Naive thymus-derived CD4-positive, alpha-beta T cell (primary cell): Measurements from ENCODE around the gene CACUL1. TPM values are rescaled to one million over a fixed set of nuclear protein-coding genes. Genes with fewer than 3 reads are reported as not detected.
A peak's percentile ranks its signal among the peaks of the same experiment; 100 is the strongest.

Source experiments
- ATAC-seq: fragments of 150-1000 bp; cut with Tn5 transposase; 2 replicates; pipeline ENCODE4 v1.10.0; 2021; ENCODE audit warnings: mild to moderate bottlenecking, moderate library complexity
- CTCF ChIA-PET: fragments of 350-600 bp; sonication (Branson Sonifier 250); formaldehyde crosslinking; loops from one replicate; lab custom pipeline; 2021; ENCODE audit warnings: antibody characterized with exemption; lab: Charles Lee
- POLR2A ChIA-PET: fragments of 350-600 bp; sonication (Branson Sonifier 250); formaldehyde crosslinking; loops from one replicate; lab custom pipeline; 2021; ENCODE audit warnings: antibody characterized with exemption, inconsistent platforms; lab: Charles Lee
- DNase-seq, 9 donors: peaks; one replicate each; pipeline versions ENCODE4 v3.0.0 to v3.0.0-alpha.2; 2020 to 2022; ENCODE audit warnings: mixed read lengths in 1 of 9
- H3K27ac ChIP-seq: one replicate; pipeline ENCODE4 v1.7.0; 2013; ENCODE audit warnings: mild to moderate bottlenecking, low read depth, low read length, moderate library complexity
- H3K27me3 ChIP-seq, 2 donors: one replicate each; pipeline ENCODE4 v1.7.0; 2013; ENCODE audit warnings: low read length in 2 of 2, mild to moderate bottlenecking in 2 of 2, moderate library complexity in 2 of 2; ENCODE audit not compliant: control insufficient read depth in 2 of 2, insufficient read depth in 2 of 2
- H3K36me3 ChIP-seq, 3 experiments: 1 replicate in 2 of 3; 2 replicates in 1 of 3; pipeline ENCODE4 v1.7.0; 2013; ENCODE audit warnings: low read length in 3 of 3, mild to moderate bottlenecking in 3 of 3, moderate library complexity in 1 of 3; ENCODE audit not compliant: insufficient read depth in 3 of 3, control insufficient read depth in 2 of 3
- H3K4me1 ChIP-seq, 2 donors: one replicate each; pipeline ENCODE4 v1.7.0; 2013; ENCODE audit warnings: low read length in 2 of 2, mild to moderate bottlenecking in 2 of 2, moderate library complexity in 1 of 2; ENCODE audit not compliant: control insufficient read depth in 2 of 2, insufficient read depth in 2 of 2
- H3K4me3 ChIP-seq: 2 replicates; pipeline ENCODE4 v1.7.0; 2013; ENCODE audit warnings: mild to moderate bottlenecking, low read length
- H3K9me3 ChIP-seq, 3 experiments: 1 replicate in 2 of 3; 2 replicates in 1 of 3; pipeline ENCODE4 v1.7.0; 2013; ENCODE audit warnings: low read length in 3 of 3; ENCODE audit not compliant: control insufficient read depth in 2 of 3
- H3K27ac Mint-ChIP-seq, 9 donors: one replicate each; pipeline ENCODE4 v1.8.0; 2020 to 2022; ENCODE audit warnings: mixed read lengths in 9 of 9, mild to moderate bottlenecking in 8 of 9, moderate library complexity in 5 of 9, inconsistent platforms in 2 of 9
- H3K27me3 Mint-ChIP-seq, 5 donors: one replicate each; pipeline ENCODE4 v1.8.0; 2021 to 2022; ENCODE audit warnings: mixed read lengths in 5 of 5, mild to moderate bottlenecking in 1 of 5
- H3K36me3 Mint-ChIP-seq, 5 donors: one replicate each; pipeline ENCODE4 v1.8.0; 2020 to 2022; ENCODE audit warnings: mixed read lengths in 5 of 5, mild to moderate bottlenecking in 3 of 5, inconsistent platforms in 1 of 5
- H3K4me1 Mint-ChIP-seq, 7 donors: one replicate each; pipeline ENCODE4 v1.8.0; 2020 to 2022; ENCODE audit warnings: mixed read lengths in 7 of 7, mild to moderate bottlenecking in 3 of 7, inconsistent platforms in 1 of 7
- H3K4me3 Mint-ChIP-seq, 10 donors: one replicate each; pipeline ENCODE4 v1.8.0; 2020 to 2022; ENCODE audit warnings: mild to moderate bottlenecking in 10 of 10, mixed read lengths in 10 of 10, moderate library complexity in 6 of 10, inconsistent platforms in 2 of 10
- H3K9me3 Mint-ChIP-seq, 11 donors: one replicate each; pipeline ENCODE4 v1.8.0; 2020 to 2022; ENCODE audit warnings: mixed read lengths in 11 of 11, mild to moderate bottlenecking in 4 of 11, inconsistent platforms in 1 of 11, moderate library complexity in 1 of 11
- intact Hi-C, 2 donors: fragments of 100-400 bp; cut with micrococcal nuclease; formaldehyde crosslinking; loops; one replicate each; pipeline ENCODE4 v1.15.1; 2023
- polyA plus RNA-seq, 2 donors: library from polyadenylated mRNA; unstranded; fragments of 300-500 nt; fragmentation: Illumina TruSeq; gene quantifications; one replicate each; pipeline ENCODE4 v1.2.3, GENCODE V29; 2021
- total RNA-seq, 6 experiments: library from RNA in 5 of 6; stranded (reverse) in 5 of 6; gene quantifications; 1 replicate in 5 of 6; 2 replicates in 1 of 6; pipeline ENCODE4 v1.2.3 and lab custom pipeline; 2021 to 2026

CACUL1 gene
- total and polyA plus RNA-seq, 7 experiments from 2014 or later: 20.0 to 66.6 (median 32.4) TPM

DNA sequence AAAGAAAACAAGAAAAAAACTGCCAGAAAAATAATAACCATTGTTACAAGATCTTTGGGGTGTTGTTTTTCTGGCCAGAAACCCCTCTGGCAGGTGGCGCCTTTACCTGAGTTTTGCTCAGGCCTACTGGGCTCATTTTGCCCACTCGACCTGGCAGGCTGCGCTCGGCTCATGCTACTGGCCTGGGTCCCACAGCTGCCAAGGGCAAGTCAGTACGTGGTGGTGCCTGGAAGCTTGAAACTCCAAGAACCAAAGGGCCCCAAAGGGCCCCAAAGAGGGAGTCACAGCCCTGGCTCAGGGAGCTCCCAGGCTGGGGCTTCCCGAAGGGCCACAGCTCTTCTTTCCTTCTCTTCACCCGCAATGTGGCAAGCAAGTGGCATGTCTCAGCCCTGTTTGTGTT is 42.7 kb downstream of the CACUL1 start:
- CTCF ChIA-PET: interaction anchor here (0.6 to 2.9 kb wide), 6 partner anchors 11 to 143 kb away, joined by 3 to 11 read pairs (median 4); no protein-coding TSS in a partner anchor
- no peaks in the 10 kb centered on the region for H3K9me3 Mint-ChIP-seq
- H3K27me3 Mint-ChIP-seq: no peaks in the 10 kb centered on the region
- H3K36me3 Mint-ChIP-seq: peaks cover 0 to 18% (median 8%) of the 10 kb centered on the region in 5 donors
- Histone ChIP-seq H3K27me3 (no peaks in the 10 kb centered on the region), H3K4me1 (no peaks in the 10 kb centered on the region), H3K36me3 (no peaks in the 10 kb centered on the region), H3K27ac (no peak overlapping the region), H3K4me3 (no peak overlapping the region), H3K9me3 (no peaks in the 10 kb centered on the region)
- no peak overlapping the region for H3K27ac Mint-ChIP-seq
- intact Hi-C loops: loop anchor here in 1 of 2 donors (5.0 kb wide), 1 partner anchor 35 kb away; no protein-coding TSS in a partner anchor
- POLR2A ChIA-PET: interaction anchor here (1.6 kb wide), 1 partner anchor 73 kb away, joined by 3 read pairs; no protein-coding TSS in a partner anchor
- H3K4me1 Mint-ChIP-seq: peaks cover 8 to 21% (median 17%) of the 10 kb centered on the region in 7 donors
- DNase-seq (no peak), ATAC-seq (no peak)
- no peak overlapping the region for H3K4me3 Mint-ChIP-seq

DNA sequence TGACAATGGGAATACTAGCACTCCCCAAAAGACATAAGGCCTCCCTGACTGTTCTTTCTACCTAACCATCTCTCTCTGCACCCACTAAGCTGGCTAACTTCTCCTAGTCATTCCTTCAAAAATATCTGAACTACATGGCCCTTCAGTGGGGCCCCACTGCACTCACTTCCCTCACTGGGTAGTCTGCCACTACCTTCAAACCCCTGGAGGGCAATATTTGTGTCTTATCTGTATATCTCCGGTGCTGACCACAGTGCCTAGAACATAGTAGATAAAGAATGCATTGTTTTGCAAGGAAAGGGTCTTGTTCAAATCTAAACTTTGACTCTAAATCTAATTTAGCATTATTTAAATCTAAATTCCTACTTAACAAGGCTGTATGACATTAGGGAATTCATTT is 44.3 kb downstream of the CACUL1 start:
- CTCF ChIA-PET: interaction anchor here (1.5 to 2.9 kb wide), 2 partner anchors 11 to 141 kb away, joined by 3 to 11 read pairs; no protein-coding TSS in a partner anchor

DNA sequence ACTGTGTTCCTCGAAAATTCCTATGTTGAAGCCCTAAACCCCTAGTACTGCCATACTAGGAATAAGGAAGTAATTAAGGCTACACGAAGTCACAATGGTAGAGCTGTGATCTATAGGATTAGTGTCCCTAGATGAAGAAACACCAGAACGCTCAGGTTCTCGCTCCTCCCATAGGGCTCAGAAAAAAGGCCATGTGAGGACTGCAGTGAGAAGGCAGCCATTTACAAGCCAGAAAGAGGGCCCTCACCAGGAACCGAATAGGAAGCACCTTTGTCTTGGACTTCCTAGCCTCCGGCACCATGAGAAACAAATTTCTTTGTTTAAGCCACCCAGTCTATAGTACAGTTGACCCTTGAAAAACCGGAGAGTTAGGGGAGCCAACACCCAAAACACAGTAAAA is 46.2 kb downstream of the CACUL1 start:
- H3K9me3 ChIP-seq: no peaks in the 10 kb centered on the region
- no peak overlapping the region for H3K4me3 ChIP-seq
- Mint-ChIP-seq H3K4me3 (no peak overlapping the region), H3K36me3 (peaks cover 5 to 40% (median 22%) of the 10 kb centered on the region in 5 donors), H3K9me3 (no peaks in the 10 kb centered on the region), H3K4me1 (peaks cover 0 to 48% (median 31%) of the 10 kb centered on the region in 7 donors), H3K27ac (no peak overlapping the region), H3K27me3 (no peaks in the 10 kb centered on the region)
- no peaks in the 10 kb centered on the region for H3K36me3 ChIP-seq
- intact Hi-C loops: no loop called here
- DNase-seq (no peak), ATAC-seq (no peak)
- no peak overlapping the region for H3K27ac ChIP-seq
- CTCF ChIA-PET: no interaction called here
- POLR2A ChIA-PET: interaction anchor here (3.0 kb wide), 1 partner anchor 9 kb away, joined by 14 read pairs; no protein-coding TSS in a partner anchor
- H3K27me3 ChIP-seq: no peaks in the 10 kb centered on the region
- H3K4me1 ChIP-seq: no peaks in the 10 kb centered on the region

More for the DNA sequence above, 44.3 kb downstream of the CACUL1 start:
- ATAC-seq: no peak
- no peaks in the 10 kb centered on the region for H3K4me1 ChIP-seq
- no peak for DNase-seq
- H3K27me3 ChIP-seq: no peaks in the 10 kb centered on the region
- Mint-ChIP-seq H3K4me1 (peaks cover 6 to 35% (median 24%) of the 10 kb centered on the region in 7 donors), H3K4me3 (no peak overlapping the region), H3K9me3 (no peaks in the 10 kb centered on the region), H3K27me3 (no peaks in the 10 kb centered on the region), H3K27ac (peak overlapping the region in 2 of 9 donors; percentile 6 to 54), H3K36me3 (peaks cover 5 to 29% (median 15%) of the 10 kb centered on the region in 5 donors)
- H3K9me3 ChIP-seq: no peaks in the 10 kb centered on the region
- H3K27ac ChIP-seq: no peak overlapping the region
- no peak overlapping the region for H3K4me3 ChIP-seq
- POLR2A ChIA-PET: interaction anchor here (1.6 to 3.0 kb wide), 2 partner anchors 11 to 71 kb away, joined by 3 to 14 read pairs; no protein-coding TSS in a partner anchor
- H3K36me3 ChIP-seq: no peaks in the 10 kb centered on the region
- intact Hi-C loops: loop anchor here in 1 of 2 donors (5.0 kb wide), 1 partner anchor 33 kb away; no protein-coding TSS in a partner anchor

DNA sequence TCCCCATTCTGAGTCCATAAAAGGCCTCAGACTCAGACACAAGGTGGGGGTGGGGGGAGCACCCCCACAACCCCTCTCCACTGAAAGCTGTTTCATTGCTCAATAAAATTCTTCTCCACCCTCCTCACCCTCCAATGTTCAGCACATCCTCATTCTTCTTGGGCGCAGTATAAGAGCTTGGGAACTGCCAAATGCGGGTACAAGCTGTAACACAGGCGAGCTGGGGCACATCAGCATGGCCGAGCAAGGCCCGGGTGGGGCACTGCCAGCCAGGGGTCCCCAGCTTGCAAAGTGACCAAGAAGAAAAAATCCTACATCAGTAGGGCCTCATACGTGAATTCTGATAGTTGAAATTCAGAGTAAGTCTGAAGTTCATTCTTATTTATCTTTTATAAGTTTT is 50.1 kb downstream of the CACUL1 start:
- H3K27ac Mint-ChIP-seq: peak overlapping the region in 3 of 9 donors; percentile 36 to 73 (median 63)
- intact Hi-C loops: no loop called here
- POLR2A ChIA-PET: interaction anchor here (0.7 to 0.8 kb wide), 2 partner anchors 44 to 57 kb away, joined by 4 read pairs; no protein-coding TSS in a partner anchor
- peaks cover 0 to 19% of the 10 kb centered on the region in 2 donors for H3K4me1 ChIP-seq
- peaks cover 7 to 48% (median 34%) of the 10 kb centered on the region in 5 donors for H3K36me3 Mint-ChIP-seq
- peaks cover 11 to 64% (median 47%) of the 10 kb centered on the region in 7 donors for H3K4me1 Mint-ChIP-seq
- DNase-seq (no peak), ATAC-seq (no peak)
- H3K9me3 ChIP-seq: no peaks in the 10 kb centered on the region
- H3K36me3 ChIP-seq: no peaks in the 10 kb centered on the region
- no peak overlapping the region for H3K27ac ChIP-seq
- H3K4me3 ChIP-seq: no peak overlapping the region
- no peaks in the 10 kb centered on the region for H3K9me3 Mint-ChIP-seq
- no peak overlapping the region for H3K4me3 Mint-ChIP-seq
- H3K27me3 ChIP-seq: no peaks in the 10 kb centered on the region
- no peaks in the 10 kb centered on the region for H3K27me3 Mint-ChIP-seq
- CTCF ChIA-PET: interaction anchor here (1.2 kb wide), 1 partner anchor 17 kb away, joined by 3 read pairs; no protein-coding TSS in a partner anchor

DNA sequence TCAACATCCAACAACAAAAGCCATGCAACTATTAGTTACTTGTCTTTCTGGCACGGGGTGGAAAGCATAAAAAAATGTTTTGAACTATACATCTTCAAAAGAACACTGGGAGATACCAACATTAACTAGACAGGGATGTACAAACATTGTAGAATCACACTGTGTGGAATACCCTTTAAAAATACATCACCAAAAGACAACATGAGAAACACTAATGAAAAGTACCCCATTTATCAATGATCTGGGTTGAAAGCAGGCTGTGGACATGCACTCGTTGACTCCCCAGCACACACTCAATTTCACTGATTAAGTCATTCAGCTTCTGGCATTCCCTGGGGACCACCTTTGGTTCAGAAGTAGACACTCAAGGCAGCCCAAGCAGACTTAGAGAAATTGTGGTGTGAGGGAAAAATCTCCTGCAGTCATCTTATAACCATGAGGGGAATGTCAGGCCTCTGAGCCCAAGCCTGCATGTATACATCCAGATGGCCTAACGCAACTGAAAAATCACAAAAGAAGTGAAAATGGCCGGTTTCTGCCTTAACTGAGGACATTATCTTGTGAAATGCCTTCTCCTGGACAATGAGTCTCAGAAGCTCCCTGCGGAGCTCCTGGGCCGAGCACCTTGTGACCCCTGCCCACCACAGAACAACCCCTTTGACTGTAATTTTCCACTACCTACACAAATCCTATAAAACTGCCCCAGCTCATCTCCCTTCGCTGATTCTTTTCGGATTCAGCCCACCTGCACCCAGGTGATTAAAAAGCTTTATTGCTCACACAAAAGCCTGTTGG is 53.0 kb downstream of the CACUL1 start:
- POLR2A ChIA-PET: interaction anchor here (0.6 to 0.7 kb wide), 2 partner anchors 27 to 38 kb away, joined by 3 read pairs; no protein-coding TSS in a partner anchor
- intact Hi-C loops: no loop called here
- Histone ChIP-seq H3K36me3 (no peaks in the 10 kb centered on the region), H3K9me3 (no peaks in the 10 kb centered on the region), H3K4me3 (no peak overlapping the region), H3K27me3 (no peaks in the 10 kb centered on the region), H3K4me1 (peaks cover 15 to 40% of the 10 kb centered on the region in 2 donors), H3K27ac (no peak overlapping the region)
- H3K27me3 Mint-ChIP-seq: no peaks in the 10 kb centered on the region
- H3K36me3 Mint-ChIP-seq: peaks cover 6 to 38% (median 26%) of the 10 kb centered on the region in 5 donors
- H3K27ac Mint-ChIP-seq: peak overlapping the region in 8 of 9 donors; percentile 80 to 94 (median 86)
- H3K4me3 Mint-ChIP-seq: peak overlapping the region in 5 of 10 donors; percentile 11 to 89 (median 53)
- H3K4me1 Mint-ChIP-seq: peaks cover 19 to 85% (median 66%) of the 10 kb centered on the region in 7 donors
- H3K9me3 Mint-ChIP-seq: no peaks in the 10 kb centered on the region
- ATAC-seq (no peak), DNase-seq (no peak)
- CTCF ChIA-PET: interaction anchor here (0.7 to 1.0 kb wide), 2 partner anchors 11 to 23 kb away, joined by 3 read pairs; no protein-coding TSS in a partner anchor

DNA sequence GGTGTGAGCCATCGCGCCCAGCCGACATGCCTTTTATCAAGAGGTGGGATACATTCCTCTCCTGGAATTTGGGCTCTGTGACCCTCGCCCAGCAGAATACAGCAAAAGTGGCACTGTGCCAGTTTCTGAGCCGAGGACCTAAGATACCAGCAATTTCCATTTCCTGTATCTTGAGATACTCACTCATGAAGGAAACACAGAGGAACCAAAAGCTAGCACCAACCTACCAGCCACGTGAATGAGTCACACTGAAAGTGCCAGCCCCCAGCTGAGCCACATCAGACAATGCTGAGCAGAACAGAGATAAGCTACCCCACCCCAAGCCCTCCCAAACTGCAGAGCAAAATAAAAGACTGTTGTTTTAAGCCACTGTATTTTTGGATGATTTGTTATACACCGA is 56.3 kb downstream of the CACUL1 start:
- intact Hi-C loops: loop anchor here (1.0 to 10.0 kb wide), 10 partner anchors 23 to 959 kb away; partner anchors contain the start of genes BAG3 (in 1 of the 2) and FAM204A (in 1 of the 2)
- peak overlapping the region; percentile 18 for H3K4me3 ChIP-seq
- ChIA-PET CTCF (interaction anchor here (0.7 to 2.9 kb wide), 6 partner anchors 12 to 130 kb away, joined by 3 to 10 read pairs (median 5); no protein-coding TSS in a partner anchor), POLR2A (interaction anchor here (0.8 to 2.3 kb wide), 7 partner anchors 10 to 89 kb away, joined by 3 to 14 read pairs (median 6); partner anchors contain the start of gene CACUL1)
- H3K27me3 ChIP-seq: no peaks in the 10 kb centered on the region
- H3K9me3 ChIP-seq: no peaks in the 10 kb centered on the region
- Mint-ChIP-seq H3K27me3 (no peaks in the 10 kb centered on the region), H3K4me3 (peak overlapping the region; percentile 71 to 93 (median 83)), H3K4me1 (peaks cover 29 to 89% (median 74%) of the 10 kb centered on the region in 7 donors), H3K36me3 (peaks cover 0 to 34% (median 21%) of the 10 kb centered on the region in 5 donors), H3K27ac (peak overlapping the region; percentile 73 to 95 (median 90)), H3K9me3 (no peaks in the 10 kb centered on the region)
- H3K4me1 ChIP-seq: peaks cover 15 to 40% of the 10 kb centered on the region in 2 donors
- no peaks in the 10 kb centered on the region for H3K36me3 ChIP-seq
- H3K27ac ChIP-seq: peak overlapping the region; percentile 57
- DNase-seq (peak; percentile 35 to 92 (median 88)), ATAC-seq (peak; percentile 100)
